ENCODE results near the gene PSEN1. TPM values are rescaled to one million over a fixed set of nuclear protein-coding genes. Genes with fewer than 3 reads are reported as not detected.

The PSEN1 gene
- total and polyA plus RNA-seq, 2 of the 8 experiments (the other 6 are each of a cell fraction or from before 2014, with no cell fraction given): 10.1 to 38.7 TPM

DNA sequence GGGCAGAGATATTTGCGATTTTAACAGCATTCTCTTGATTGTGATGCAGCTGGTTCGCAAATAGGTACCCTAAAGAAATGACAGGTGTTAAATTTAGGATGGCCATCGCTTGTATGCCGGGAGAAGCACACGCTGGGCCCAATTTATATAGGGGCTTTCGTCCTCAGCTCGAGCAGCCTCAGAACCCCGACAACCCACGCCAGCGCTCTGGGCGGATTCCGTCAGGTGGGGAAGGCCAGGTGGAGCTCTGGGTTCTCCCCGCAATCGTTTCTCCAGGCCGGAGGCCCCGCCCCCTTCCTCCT, 271 bp upstream of the PSEN1 start:
- H3K4me3 ChIP-seq (ENCODE audit: extremely low read depth in 1 of 4, insufficient read depth in 2 of 4, low read depth in 3 of 4, low read length in 4 of 4): peak overlapping the region; percentile 83 to 93 (median 90)
- no peaks in the 10 kb centered on the region for H3K27me3 ChIP-seq (replicated peaks in 1 of 4; ENCODE audit: control insufficient read depth in 3 of 4, extremely low read depth in 1 of 4, insufficient read depth in 3 of 4, low read length in 3 of 4)
- peak overlapping the region; percentile 22; the same call in 1 of the 2 replicates for H4K8ac ChIP-seq (ENCODE audit: extremely low read depth, insufficient read depth, low read length)
- no peak for TF ChIP-seq SIX5 (IDR thresholded peaks at IDR 0.05; ENCODE audit: low read depth, low read length)
- no peaks in the 10 kb centered on the region for H3K36me3 ChIP-seq (ENCODE audit: control insufficient read depth in 2 of 4, insufficient read depth in 4 of 4, low read length in 3 of 4)
- no peak overlapping the region for H2BK5ac ChIP-seq (ENCODE audit: low read depth, low read length)
- no peak overlapping the region for H3K14ac ChIP-seq (ENCODE audit: insufficient read length)
- no peak overlapping the region for H3K23ac ChIP-seq (ENCODE audit: insufficient read length)
- H3K56ac ChIP-seq (replicated peaks; ENCODE audit: insufficient read length, low read depth, low read length): no peak overlapping the region
- H2BK12ac ChIP-seq (ENCODE audit: low read depth, low read length): no peak overlapping the region
- H4K5ac ChIP-seq (ENCODE audit: insufficient read length, low read depth, low read length): no peak overlapping the region
- no peak for FAIRE-seq
- no peak overlapping the region for H2BK120ac ChIP-seq (replicated peaks; ENCODE audit: low read depth, low read length)
- H3K23me2 ChIP-seq (ENCODE audit: low read depth, low read length): peaks cover 10% of the 10 kb centered on the region
- H2AK5ac ChIP-seq (ENCODE audit: low read depth, low read length): no peak overlapping the region
- 11% methylated on average over 12 of the region's 16 CpGs; no CpG with 5 or more reads in 1 of the 2 experiments for WGBS, 2 experiments (ENCODE audit: extremely low coverage in 1 of 2, insufficient coverage in 1 of 2, insufficient read length in 1 of 2, insufficient replicate concordance in 2 of 2, low coverage in 1 of 2, low lambda C conversion rate in 2 of 2, missing lambda C conversion rate in 1 of 2)
- H3K4ac ChIP-seq (replicated peaks; ENCODE audit: insufficient read length, low read depth, low read length): no peak overlapping the region
- H3K79me2 ChIP-seq (ENCODE audit: control insufficient read depth in 1 of 2, insufficient read depth in 2 of 2, low read length in 2 of 2): peaks cover 0 to 30% of the 10 kb centered on the region in 2 experiments; a peak in 2 of 4 replicates
- peak overlapping the region; percentile 76 for H2AFZ ChIP-seq (ENCODE audit: low read length)
- ChIA-PET POLR2A (ENCODE audit: partially characterized antibody) (interaction anchor here (0.6 to 2.7 kb wide), 10 partner anchors 12 to 477 kb away, joined by 3 to 57 read pairs (median 3); partner anchors contain the start of genes ACOT6 and NUMB), CTCF (ENCODE audit: partially characterized antibody) (interaction anchor here (0.6 to 3.0 kb wide), 2 partner anchors 10 to 183 kb away, joined by 3 to 9 read pairs; no protein-coding TSS in a partner anchor)
- H3K4me2 ChIP-seq (ENCODE audit: insufficient read depth in 1 of 2, low read depth in 2 of 2, low read length in 2 of 2): peak overlapping the region; percentile 98 to 99
- peaks cover 0 to 10% of the 10 kb centered on the region in 2 experiments for H4K20me1 ChIP-seq (replicated peaks in 1 of 2; ENCODE audit: control insufficient read depth in 1 of 2, insufficient read depth in 2 of 2, low read length in 2 of 2)
- H2BK15ac ChIP-seq (ENCODE audit: low read length): no peak overlapping the region
- H3K4me1 ChIP-seq (replicated peaks in 1 of 4; ENCODE audit: control insufficient read depth in 3 of 4, insufficient read depth in 4 of 4, low read length in 3 of 4): peaks cover 0 to 7% (median 2%) of the 10 kb centered on the region in 4 experiments; a peak in 3 of 7 replicates
- H2BK20ac ChIP-seq (ENCODE audit: low read length): no peak overlapping the region
- peaks cover 0 to 2% of the 10 kb centered on the region in 2 experiments; a peak in 1 of 4 replicates for H3K9me3 ChIP-seq (ENCODE audit: insufficient read depth in 2 of 2, low read depth in 1 of 2, low read length in 1 of 2)
- peak overlapping the region in 3 of 4 experiments; percentile 38 to 87 (median 43); a peak in 4 of 7 replicates for H3K9ac ChIP-seq (replicated peaks in 1 of 4; ENCODE audit: extremely low read depth in 1 of 4, low read depth in 3 of 4, low read length in 3 of 4)
- H3K79me1 ChIP-seq (ENCODE audit: low read depth, low read length): peaks cover 5% of the 10 kb centered on the region
- H4K91ac ChIP-seq (replicated peaks; ENCODE audit: insufficient read length, low read length): no peak overlapping the region
- H3K27ac ChIP-seq (ENCODE audit: low read depth, low read length): no peak overlapping the region
- DNase-seq (ENCODE audit: low read depth in 1 of 2, low spot score in 2 of 2): no peak
- H3K18ac ChIP-seq (ENCODE audit: extremely low read depth, low read length): no peak overlapping the region

Measured in H1 (cell line).